ENCODE results near the gene AIRE.

GRCh38 chr21:44294391-44295162, 8.9 kb downstream of the AIRE start:
- no peak for TF ChIP-seq POLR2A (IDR thresholded peaks at IDR 0.05)
- TF ChIP-seq CTCF (IDR thresholded peaks at IDR 0.05), result no peak
